Psoas muscle (tissue), 8 donors: ENCODE data around the gene TBC1D14. TPM values are rescaled to one million over a fixed set of nuclear protein-coding genes. Genes with fewer than 3 reads are reported as not detected.

ENCODE experiments used
- ATAC-seq, 4 donors: fragments of 200-7000 bp; cut with Tn5 transposase; one replicate each; pipeline ENCODE4 v1.9.1; 2020; ENCODE audit warnings: moderate library complexity in 3 of 4, mild to moderate bottlenecking in 2 of 4
- DNase-seq, 2 donors: peaks; one replicate each; pipeline ENCODE4 v3.0.0-alpha.2; 2020
- H3K27ac ChIP-seq: fragments of 200-600 bp; one replicate; pipeline ENCODE4 v1.8.0; 2022
- H3K27me3 ChIP-seq, 3 donors: fragments of 200-600 bp in 1 of 3; one replicate each; pipeline versions ENCODE4 v1.6.1 to v1.8.0; 2013 to 2022; ENCODE audit warnings: low read length in 2 of 3, mild to moderate bottlenecking in 2 of 3, moderate library complexity in 1 of 3; ENCODE audit not compliant: insufficient read depth in 3 of 3
- H3K36me3 ChIP-seq, 2 donors: fragments of 200-600 bp in 1 of 2; one replicate each; pipeline versions ENCODE4 v1.6.1 to v1.8.0; 2013 to 2022; ENCODE audit warnings: low read depth in 1 of 2, mild to moderate bottlenecking in 1 of 2, moderate library complexity in 1 of 2; ENCODE audit not compliant: insufficient read depth in 1 of 2
- H3K4me1 ChIP-seq: fragments of 200-600 bp; one replicate; pipeline ENCODE4 v1.8.0; 2022
- H3K4me3 ChIP-seq: fragments of 200-600 bp; one replicate; pipeline ENCODE4 v1.8.0; 2022; ENCODE audit warnings: mild to moderate bottlenecking
- H3K9me3 ChIP-seq: fragments of 200-600 bp; one replicate; pipeline ENCODE4 v1.8.0; 2022
- WGBS, 3 donors: extraction: QIAGEN DNeasy Blood & Tissue Kit; methylation state at CpG; one replicate each; pipeline versions ENCODE4 v1.1.6 to v1.1.7; 2013; 5-methylcytosine and 5-hydroxymethylcytosine counted together
- intact Hi-C, 2 donors: fragments of 100-400 bp; cut with DNase I; formaldehyde crosslinking; loops; one replicate each; pipeline versions ENCODE4 v1.11.0 to v1.14.2; 2022
- polyA plus RNA-seq, 3 donors: library from polyadenylated mRNA; stranded (reverse); fragments of 200-250 nt; gene quantifications; one replicate each; pipeline ENCODE4 v1.2.3, GENCODE V29; 2013
- total RNA-seq, 4 donors: library from RNA; stranded (reverse); fragmentation: NEBNext Ultra II Directional in 2 of 4; extraction: Animal tissue kit (Norgen Biotek cat#: 25700) in 2 of 4; gene quantifications; one replicate each; pipeline versions ENCODE4 v1.2.1 to v1.2.4, GENCODE V29; 2021 to 2023
- TF ChIP-seq, protein P1 (sequence below): fragments of 200-600 bp; IDR thresholded peaks from one replicate; pipeline ENCODE4 v1.8.0; 2022; ENCODE audit warnings: antibody characterized with exemption
- donor health status: healthy with polysubstance abuse.
- donor health status: DM: no; HTN: no; CAD: no; lungs with moderate emphysema.
- donor health status: Bipolar disorder and iron deficiency.
- donor health status: healthy.
- donor health status: DM: yes; HTN: yes; CAD: no.
- donor health status: DM: no; HTN: no; CAD: no.
- donor health status: DM: no; HTN: no; CAD: no.
- donor health status: DM: yes; HTN: yes; CAD: no.

TBC1D14 gene
- total and polyA plus RNA-seq, 7 donors: 14.7 to 45.5 (median 33.1) TPM

DNA sequence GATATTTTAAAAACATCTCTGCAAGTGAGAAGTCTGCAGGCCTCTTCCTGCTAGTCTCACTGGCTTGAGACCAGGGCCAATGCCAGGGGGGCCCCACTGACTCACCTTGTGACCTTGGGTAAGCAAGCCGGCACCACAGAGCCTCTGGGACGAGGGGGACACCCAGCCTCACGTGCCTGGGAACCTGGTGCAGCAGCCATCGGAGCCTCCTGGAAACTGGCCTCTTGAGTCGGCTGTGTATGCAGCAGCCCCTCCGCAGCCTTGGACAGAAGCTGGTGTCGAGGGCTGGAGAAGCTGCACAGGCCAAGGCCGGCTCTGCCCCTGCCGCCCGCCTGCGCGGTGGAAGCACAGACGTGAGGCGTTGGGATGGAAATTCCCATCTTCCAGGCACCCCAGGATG lies 142.3 kb downstream of the TBC1D14 start:
- H3K27me3 ChIP-seq: no peaks in the 10 kb centered on the region
- peaks cover 3 to 32% of the 10 kb centered on the region in 2 donors for H3K36me3 ChIP-seq
- TF ChIP-seq, protein P1, sequence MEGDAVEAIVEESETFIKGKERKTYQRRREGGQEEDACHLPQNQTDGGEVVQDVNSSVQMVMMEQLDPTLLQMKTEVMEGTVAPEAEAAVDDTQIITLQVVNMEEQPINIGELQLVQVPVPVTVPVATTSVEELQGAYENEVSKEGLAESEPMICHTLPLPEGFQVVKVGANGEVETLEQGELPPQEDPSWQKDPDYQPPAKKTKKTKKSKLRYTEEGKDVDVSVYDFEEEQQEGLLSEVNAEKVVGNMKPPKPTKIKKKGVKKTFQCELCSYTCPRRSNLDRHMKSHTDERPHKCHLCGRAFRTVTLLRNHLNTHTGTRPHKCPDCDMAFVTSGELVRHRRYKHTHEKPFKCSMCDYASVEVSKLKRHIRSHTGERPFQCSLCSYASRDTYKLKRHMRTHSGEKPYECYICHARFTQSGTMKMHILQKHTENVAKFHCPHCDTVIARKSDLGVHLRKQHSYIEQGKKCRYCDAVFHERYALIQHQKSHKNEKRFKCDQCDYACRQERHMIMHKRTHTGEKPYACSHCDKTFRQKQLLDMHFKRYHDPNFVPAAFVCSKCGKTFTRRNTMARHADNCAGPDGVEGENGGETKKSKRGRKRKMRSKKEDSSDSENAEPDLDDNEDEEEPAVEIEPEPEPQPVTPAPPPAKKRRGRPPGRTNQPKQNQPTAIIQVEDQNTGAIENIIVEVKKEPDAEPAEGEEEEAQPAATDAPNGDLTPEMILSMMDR: no peak
- ATAC-seq: no peak
- H3K9me3 ChIP-seq: no peaks in the 10 kb centered on the region
- H3K4me1 ChIP-seq: peaks cover 43% of the 10 kb centered on the region
- peak overlapping the region; percentile 71 for H3K27ac ChIP-seq
- no peak overlapping the region for H3K4me3 ChIP-seq
- intact Hi-C loops: no loop called here
- WGBS, 3 donors: 89 to 93% (median 90%) methylated on average over 14 of the region's 14 CpGs
- no peak for DNase-seq

DNA sequence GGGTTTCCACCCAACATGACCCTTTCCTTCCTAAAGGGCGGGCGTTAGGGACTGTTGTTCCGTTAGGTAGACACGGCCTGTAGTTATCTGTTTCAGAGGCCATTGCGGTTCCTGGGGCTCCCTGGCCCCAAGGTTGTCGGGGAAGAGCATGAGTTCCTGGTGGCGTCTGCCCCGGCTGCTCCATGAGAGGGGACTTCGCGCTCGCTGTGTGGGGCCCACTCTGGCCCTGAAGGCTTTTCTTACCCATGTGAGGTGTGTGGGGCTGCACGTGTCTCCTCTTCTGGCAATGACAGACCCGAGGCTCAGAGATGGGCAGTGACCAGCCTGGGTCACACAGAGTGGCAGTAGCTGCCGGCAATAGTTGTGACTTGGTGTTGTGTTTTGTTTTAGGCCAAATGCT lies 142.7 kb downstream of the TBC1D14 start:
- intact Hi-C loops: no loop called here
- 82 to 84% (median 82%) methylated on average over 14 of the region's 14 CpGs for WGBS, 3 donors
- DNase-seq (no peak), ATAC-seq (no peak)
- TF ChIP-seq, protein P1: no peak
- H3K4me1 ChIP-seq: peaks cover 39% of the 10 kb centered on the region
- H3K27me3 ChIP-seq: no peaks in the 10 kb centered on the region
- no peaks in the 10 kb centered on the region for H3K9me3 ChIP-seq
- peak overlapping the region; percentile 71 for H3K27ac ChIP-seq
- H3K4me3 ChIP-seq: no peak overlapping the region
- peaks cover 3 to 34% of the 10 kb centered on the region in 2 donors for H3K36me3 ChIP-seq

DNA sequence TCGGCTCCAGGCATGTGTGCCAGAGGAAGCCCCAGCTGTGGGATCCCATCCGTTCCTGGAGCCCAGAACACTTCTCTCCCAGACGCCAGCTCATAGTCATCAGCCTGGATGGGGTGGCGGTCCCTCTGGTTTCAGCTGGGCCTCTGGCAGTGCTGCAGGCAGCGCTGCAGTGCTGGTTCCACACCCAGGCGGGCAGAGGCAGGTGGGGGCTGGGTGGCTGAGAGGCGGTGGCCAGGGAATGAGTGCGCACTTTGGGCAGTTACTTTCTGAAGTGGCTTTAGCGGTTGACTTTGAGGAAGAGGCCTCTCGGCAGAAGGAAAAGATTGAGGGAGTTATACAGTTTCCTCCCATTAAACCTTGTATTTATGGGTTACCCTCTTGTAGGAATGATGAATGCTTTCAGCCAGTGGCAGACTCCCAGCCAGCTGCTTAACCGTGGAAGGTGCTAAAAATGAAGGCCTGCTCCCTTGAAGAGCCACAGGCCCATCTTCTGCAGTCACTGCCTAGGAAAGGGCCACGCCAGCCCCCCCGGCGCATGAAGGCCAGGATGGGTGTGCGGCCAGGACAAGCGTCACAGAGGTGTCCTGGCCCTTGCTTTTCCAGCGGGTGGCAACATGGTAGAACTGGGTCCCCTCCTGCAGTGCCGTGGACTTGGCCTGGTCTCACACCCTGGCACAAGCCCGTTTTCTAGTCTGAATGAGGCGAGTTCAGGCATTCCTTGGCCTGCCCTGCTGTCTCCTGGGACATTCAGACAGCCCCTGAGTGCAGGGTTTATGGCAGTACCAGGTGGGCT lies 143.5 kb downstream of the TBC1D14 start:
- peak; percentile 59 to 89 (median 82) for ATAC-seq
- Histone ChIP-seq H3K4me1 (peaks cover 32% of the 10 kb centered on the region), H3K4me3 (peak overlapping the region; percentile 7), H3K36me3 (peaks cover 3 to 38% of the 10 kb centered on the region in 2 donors), H3K9me3 (no peaks in the 10 kb centered on the region), H3K27ac (peak overlapping the region; percentile 71), H3K27me3 (no peaks in the 10 kb centered on the region)
- TF ChIP-seq, protein P1: no peak
- intact Hi-C loops: no loop called here
- peak; percentile 56 to 82 for DNase-seq
- WGBS, 3 donors: 43 to 67% (median 50%) methylated on average over 20 of the region's 20 CpGs

DNA sequence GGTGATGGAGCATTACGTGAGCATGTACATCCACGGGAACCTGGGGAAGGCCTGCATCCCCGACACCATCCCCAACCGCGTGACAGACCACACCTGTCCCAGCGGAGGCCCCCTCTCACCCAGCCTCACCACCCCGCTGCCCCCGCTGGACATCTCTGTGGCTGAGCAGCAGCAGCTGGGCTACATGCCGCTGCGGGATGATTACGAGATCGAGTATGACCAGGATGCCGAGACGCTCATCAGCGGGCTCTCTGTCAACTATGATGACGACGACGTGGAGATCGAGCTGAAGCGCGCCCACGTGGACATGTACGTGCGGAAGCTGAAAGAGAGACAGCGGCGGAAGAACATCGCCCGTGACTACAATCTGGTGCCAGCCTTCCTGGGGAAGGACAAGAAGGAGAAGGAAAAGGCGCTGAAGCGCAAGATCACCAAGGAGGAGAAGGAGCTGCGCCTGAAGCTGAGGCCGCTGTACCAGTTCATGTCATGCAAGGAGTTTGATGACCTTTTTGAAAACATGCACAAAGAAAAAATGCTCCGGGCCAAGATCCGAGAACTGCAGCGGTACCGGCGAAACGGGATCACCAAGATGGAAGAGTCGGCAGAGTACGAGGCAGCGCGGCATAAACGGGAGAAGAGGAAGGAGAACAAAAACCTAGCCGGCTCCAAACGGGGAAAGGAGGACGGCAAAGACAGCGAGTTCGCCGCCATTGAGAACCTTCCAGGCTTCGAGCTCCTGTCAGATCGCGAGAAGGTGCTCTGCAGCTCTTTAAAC lies 144.7 kb downstream of the TBC1D14 start:
- TF ChIP-seq, protein P1: no peak
- ATAC-seq: no peak
- H3K4me1 ChIP-seq: peaks cover 32% of the 10 kb centered on the region
- no peak for DNase-seq
- 95 to 96% (median 95%) methylated on average over 52 of the region's 52 CpGs for WGBS, 3 donors
- H3K9me3 ChIP-seq: no peaks in the 10 kb centered on the region
- H3K4me3 ChIP-seq: no peak overlapping the region
- intact Hi-C loops: no loop called here
- H3K27ac ChIP-seq: no peak overlapping the region
- H3K27me3 ChIP-seq: no peaks in the 10 kb centered on the region
- peaks cover 6 to 48% of the 10 kb centered on the region in 2 donors for H3K36me3 ChIP-seq
